ENCODE measurements around the gene MICA.
"Not testable (repeated sequence)": the region's sequence is repeated elsewhere in the genome, so short reads cannot be mapped to it uniquely, and the experiment has no call there.

The MICA gene

DNA sequence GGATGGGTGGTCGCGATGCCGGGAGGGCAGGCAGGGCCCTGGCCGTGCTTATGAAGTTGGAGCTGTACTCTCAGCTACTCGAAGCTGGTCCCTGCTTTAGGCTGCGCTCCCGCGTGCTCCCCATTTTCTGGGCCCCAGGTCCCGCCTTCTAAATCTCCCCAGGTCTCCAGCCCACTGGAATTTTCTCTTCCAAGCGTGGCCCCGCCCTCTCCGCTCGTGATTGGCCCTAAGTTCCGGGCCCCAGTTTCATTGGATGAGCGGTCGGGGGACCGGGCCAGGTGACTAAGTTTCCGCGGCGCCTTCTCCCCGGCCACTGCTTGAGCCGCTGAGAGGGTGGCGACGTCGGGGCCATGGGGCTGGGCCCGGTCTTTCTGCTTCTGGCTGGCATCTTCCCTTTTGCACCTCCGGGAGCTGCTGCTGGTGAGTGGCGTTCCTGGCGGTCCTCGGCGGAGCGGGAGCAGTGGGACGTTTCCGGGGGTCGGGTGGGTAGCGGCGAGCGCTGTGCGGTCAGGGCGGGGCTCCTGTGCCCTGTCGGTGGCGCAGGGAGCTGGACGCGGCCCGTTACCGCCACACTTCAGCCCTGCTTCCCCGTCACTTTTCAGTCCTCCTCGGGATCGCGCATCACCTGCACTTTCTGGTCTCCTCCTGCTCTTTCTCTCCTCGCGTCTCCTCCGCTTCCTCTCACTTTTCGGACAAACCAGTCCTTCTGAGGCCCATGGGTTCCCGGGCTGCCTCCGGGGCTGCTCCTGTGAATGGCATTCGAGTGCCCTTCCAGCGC is at the start of gene MICA:
Gene MICA, plus strand, starts transcription at position 313 of the 778 bp plus-strand sequence. Its CDS starts 38 bp downstream, at position 351.
- peak; percentile 25 to 45 (median 36) for DNase-seq

DNA sequence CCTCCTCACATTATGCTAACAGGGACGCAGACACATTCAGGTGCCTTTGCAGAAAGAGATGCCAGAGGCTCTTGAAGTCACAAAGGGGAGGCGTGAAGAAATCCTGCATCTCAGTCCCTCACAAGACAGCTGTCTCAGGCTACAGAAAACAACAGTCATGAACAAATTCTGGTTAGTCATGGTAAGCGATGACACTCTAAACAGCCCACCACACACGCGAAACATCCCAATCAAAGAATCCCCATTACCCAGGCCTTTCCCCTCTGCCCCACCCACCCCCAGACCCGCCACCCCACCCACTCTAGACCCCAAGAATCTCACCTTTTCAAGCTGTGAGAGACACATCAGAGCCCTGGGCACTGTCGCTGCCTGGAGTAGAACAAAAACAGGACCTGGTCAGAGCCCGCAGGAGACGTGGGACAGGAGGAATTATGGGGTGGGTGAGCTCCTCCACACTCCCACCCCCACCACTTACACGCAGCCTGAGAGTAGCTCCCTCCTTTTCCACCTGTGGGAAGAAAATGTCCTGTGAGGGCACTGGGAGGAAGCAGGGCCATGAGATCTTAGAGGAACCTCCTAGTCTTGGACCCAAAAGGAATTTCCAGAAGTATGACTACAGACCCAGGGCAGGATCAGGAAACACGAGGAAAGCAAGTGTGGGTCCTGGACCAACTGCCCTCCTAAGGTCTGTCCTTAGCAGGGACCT is 49.1 kb upstream of the MICA start:
- no peak for DNase-seq

DNA sequence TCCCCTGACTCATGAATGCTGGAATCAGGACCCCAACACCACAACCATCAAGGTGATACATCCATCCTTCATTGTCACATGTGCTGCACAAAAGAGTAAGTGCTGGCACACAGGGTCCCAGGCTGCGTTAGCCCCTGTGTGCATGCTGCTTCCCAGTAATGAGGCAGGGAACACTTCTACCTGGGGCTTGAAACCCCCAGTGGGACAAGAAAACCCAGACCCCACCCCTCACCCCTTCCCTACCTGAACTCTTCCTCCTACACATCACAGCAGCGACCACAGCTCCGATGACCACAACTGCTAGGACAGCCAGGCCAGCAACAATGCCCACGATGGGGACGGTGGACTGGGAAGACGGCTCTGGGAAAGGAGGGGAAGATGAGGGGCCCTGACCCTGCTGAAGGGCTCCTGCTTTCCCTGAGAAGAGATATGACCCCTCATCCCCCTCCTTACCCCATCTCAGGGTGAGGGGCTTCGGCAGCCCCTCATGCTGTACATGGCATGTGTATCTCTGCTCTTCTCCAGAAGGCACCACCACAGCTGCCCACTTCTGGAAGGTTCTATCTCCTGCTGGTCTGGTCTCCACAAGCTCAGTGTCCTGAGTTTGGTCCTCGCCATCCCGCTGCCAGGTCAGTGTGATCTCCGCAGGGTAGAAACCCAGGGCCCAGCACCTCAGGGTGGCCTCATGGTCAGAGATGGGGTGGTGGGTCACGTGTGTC is 48.4 kb upstream of the MICA start:
- no peak for DNase-seq

DNA sequence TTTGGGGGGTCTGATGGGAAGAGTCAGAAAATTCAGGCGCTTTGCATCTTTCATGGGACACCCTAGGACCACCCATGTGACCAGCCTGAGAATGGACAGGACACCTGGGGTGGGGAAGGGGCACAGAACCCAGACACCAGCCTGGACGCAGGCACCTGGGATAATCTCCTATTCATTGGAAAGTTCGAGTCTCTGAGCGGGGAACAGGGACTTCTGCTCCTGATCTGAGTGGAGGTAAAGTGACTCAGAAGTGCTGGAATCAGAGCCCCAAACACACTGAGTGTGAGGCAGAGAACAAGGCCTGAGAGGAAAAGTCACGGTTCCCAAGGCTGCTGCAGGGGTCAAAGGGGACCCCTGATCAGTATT is 47.8 kb upstream of the MICA start:
- DNase-seq: no peak

DNA sequence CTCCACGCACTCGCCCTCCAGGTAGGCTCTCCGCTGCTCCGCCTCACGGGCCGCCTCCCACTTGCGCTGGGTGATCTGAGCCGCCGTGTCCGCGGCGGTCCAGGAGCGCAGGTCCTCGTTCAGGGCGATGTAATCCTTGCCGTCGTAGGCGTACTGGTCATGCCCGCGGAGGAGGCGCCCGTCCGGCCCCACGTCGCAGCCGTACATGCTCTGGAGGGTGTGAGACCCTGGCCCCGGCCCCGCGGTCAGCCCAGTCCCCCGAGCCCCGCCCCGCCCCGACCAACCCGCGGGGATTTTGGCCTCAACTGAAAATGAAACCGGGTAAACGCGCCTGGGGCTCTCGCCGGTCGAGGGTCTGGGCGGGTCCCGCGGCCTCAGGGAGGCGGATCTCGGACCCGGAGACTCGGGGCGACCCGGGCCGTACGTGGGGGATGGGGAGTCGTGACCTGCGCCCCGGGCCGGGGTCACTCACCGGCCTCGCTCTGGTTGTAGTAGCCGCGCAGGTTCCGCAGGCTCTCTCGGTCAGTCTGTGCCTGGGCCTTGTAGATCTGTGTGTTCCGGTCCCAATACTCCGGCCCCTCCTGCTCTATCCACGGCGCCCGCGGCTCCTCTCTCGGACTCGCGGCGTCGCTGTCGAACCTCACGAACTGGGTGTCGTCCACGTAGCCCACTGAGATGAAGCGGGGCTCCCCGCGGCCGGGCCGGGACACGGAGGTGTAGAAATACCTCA is 47.0 kb upstream of the MICA start:
- DNase-seq: peak in 1 of 4 experiments; percentile 28

DNA sequence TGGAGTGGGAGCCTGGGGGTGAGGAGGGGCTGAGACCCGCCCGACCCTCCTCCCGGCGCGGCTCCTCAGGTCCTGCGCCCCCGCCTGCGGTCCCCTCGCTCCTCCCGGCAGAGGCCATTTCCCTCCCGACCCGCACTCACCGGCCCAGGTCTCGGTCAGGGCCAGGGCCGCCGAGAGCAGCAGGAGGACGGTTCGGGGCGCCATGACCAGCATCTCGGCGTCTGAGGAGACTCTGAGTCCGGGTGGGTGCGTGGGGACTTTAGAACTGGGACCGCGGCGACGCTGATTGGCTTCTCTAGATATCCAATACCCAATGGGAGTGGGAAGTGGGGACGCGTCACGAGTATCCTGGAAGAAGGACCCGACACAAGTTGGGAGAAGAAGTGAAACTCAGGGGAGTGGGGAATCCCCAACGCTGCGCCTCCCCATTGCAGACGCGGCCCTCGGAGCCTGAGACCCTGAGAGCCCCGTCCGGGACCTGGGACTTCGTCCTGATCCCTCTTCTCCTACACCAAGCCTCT is 46.4 kb upstream of the MICA start, which contains the start of gene HLA-B:
Gene HLA-B, minus strand, starts transcription at position 234 of the 521 bp plus-strand sequence. Its CDS starts 21 bp downstream, at position 213.
- DNase-seq: peak; percentile 68 to 75 (median 69)

DNA sequence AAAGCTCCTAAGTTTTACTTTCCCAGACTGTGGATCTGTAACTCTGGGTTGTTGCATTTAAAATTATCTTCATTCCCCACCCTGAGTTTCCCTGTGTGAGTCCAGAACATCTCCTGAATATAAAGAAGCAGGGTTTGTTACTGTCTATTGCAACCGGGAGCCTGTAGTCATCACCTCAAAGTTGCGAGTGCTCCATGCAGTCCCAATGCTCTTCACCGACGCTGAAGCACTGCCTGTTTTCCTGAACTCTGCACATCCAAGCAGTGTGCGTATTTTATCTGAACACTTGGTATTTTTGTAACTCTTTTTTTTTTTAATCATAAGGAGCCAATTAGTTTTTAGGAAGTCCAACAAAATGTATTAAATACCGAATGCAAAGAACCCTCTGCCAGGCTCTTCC is 45.5 kb upstream of the MICA start:
- DNase-seq: no peak

DNA sequence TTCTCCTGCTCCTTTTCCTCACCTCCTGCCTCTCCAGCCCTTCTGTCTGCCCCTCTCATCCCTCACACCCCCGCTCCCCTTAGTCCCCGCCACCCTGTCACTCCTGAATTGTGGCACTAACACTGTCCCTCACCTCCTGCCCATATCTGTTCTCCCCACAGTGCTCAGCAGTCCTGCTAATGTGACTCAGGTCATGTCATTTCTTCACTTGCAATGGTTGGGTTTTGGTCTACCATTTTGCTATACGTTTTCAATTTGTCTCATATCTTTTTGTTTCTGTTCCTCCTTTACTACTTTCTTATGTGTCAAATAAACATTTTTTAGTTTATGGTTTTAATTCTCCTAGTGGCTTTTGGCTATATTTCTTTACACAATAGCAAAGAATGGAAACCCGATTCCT is 45.1 kb upstream of the MICA start:
- DNase-seq: no peak

DNA sequence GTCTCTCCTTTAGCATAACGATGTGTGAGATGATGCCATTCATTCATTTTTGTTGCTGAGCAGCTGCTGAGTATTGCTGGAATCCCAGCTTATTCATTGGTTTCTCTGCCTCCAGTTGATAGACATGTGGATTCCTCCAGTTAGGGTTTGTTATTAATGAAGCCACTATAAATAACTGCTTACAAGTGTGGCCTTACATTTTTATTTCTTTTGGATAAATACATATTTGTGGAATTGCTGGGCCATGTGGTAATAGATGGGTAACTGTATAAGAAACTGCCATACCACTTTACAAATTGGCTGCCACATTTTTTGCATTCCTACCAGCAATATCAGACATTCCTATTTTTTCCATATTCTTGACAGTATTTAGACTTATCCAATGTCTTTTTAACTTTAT is 43.8 kb upstream of the MICA start:
- DNase-seq: no peak

DNA sequence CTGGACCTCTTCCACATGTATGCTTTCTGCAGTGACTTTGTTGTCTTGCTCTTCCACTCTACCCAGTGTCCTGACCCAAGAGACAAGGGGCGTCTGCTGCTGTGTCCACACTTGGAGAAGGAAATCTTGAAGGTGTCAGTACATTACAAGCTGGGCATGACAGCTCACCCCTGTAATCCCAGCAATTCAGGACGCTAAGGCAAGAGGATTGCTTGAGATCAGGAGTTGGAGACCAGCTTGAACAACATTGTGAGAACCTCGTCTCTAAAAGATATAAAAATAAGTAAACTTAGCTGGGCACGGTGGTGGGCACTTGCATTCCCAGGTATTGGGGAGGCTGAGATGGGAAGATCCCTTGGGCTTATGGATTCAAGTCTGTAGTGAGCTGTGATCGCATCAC is 40.6 kb upstream of the MICA start:
- DNase-seq: no peak

DNA sequence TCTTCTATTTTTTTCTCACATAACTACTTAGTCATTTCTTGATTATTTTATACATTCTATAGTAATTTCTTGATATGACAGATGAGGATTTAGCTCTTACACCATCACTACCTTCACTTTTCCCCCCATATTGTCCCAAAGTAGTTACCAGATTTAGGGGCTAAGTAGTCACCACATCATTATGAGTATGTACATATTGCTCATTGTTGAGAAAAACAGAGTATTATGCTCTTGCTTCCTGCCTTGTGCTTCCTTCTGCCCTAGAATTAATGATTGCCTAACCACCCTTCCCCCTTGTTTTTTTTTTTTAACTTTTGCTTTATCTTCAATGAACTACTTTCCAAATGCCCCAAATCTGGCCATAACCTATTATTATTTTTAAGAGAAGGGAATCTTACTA is 39.6 kb upstream of the MICA start:
- no peak for DNase-seq

DNA sequence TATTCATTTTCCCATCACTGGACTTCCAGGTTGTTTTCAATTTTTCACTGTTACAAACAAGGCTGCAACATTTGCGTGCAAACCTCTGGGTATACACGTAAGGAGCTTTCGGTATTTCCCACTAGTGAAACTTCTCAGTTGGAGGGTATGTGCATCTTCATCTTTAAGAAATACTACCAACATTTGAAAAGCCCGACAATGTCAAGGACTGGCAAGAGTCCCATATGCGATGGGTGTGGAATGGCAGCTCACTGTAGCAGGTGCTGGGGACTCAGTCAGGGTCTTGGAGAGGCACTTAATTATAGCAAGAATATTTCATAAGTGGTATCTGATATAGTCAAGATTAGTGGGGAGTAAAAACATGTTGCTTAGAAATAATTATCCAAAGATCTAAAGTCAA is 37.5 kb upstream of the MICA start:
- DNase-seq: no peak

DNA sequence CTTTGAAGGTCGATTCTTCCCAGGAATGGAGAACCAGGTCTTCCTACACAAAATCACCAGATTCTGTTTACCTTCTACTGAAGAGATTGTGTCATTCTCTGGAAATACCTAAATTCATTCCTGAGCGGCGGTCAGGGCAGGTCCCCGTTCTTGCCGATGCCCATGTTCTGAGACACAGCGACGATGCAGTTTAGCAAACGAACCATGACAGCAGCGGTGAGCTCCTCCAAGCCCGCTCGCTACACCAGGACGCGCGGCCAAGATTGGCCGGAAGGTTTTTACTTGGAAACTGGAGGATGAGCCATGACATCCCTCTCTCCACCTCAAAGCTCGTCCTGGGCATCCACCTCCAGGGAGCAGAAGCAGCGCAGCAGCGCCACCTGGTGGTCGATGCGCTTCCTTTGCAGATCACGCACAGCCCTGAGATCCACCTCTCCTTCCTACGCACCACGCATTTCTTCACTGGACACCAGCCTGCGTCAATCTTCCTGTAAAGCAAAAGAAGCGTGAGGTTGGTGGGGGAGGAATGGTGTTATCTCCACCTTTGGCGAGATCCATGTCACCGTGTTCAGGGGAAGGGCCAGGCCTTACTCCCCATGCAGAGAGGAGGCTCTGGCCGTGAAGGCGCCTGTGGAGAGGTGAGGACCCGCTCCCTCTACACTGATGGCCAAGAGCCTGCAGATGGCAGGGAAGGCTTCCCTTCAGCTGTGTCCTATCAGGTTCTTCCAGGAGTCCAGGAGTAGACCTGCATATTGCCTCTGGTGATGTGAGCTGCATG is 36.5 kb upstream of the MICA start:
- DNase-seq: peak; percentile 77 to 86 (median 80)

DNA sequence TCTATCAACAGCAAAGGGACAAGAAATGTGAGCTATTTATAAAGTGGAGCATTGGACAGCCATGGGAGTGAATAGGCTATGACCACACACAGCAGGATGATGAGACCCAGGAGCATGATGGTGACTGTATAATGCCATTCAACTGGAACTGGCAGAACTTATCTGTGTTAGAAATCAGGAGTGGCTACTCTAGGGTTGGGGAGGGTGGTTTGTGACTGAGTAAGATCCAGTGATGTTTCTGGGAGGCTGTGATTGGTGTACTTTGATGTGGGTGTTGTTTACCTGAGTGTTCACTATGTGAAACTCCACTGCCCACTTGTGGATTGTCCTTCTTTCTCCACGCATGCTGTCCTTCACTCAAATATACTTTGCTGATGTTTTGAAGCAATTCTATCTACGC is 34.9 kb upstream of the MICA start:
- DNase-seq: no peak

DNA sequence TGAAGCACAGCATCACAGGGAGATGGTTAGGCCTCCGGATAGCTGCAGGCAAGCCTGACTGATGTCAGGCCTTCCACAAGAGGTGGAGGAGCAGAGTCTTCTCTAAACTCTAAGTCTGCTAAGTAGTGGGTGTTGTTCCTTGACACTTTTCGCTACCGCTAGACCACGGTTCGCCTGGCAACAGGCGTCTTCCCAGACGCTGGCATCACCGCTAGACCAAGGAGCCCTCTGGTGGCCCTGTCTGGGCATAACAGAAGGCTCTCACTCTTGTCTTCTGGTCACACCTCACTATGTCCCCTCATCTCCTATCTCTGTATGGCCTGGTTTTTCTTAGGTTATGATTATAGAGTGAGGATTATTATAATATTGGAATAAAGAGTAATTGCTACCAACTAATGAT is 29.3 kb upstream of the MICA start:
- DNase-seq: not testable (repeated sequence)

DNA sequence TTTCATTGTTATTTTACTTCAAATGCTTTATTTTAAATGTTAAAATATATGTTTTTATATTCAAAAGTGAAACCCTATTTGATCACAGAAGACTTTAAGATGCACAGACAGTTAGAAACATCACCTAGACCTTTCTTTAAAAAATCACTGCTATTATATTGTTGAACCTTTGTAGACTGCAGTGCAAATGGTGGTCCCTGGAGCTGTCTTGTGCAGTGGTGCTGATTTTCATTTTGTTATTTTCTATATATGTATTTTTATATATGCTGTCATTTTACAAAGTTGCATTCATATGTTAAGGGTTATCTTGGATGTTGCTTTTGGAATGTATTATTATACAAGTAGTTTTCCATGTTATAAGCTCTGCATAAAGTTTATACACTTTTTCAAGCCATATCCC is 27.7 kb upstream of the MICA start:
- DNase-seq: no peak

DNA sequence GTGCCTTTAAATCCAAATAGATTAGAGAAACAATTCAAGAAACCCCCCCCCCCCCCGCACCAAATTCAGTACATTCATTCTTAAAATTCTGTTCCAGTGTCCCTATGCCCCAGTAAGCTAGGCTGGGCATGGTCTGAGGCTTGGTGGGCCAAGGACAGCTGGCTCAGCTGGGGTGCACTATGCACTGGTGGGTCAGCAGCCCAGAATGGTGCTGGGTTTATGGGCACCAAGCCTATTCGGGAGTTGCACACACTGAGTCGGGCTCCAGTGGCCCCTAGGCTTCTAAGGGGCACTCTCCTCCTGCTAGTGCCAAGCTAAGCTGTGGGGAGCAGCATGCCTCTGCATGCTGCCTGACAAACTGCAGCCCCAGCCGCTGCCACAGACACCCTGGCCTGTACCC is 26.4 kb upstream of the MICA start:
- DNase-seq: no peak

DNA sequence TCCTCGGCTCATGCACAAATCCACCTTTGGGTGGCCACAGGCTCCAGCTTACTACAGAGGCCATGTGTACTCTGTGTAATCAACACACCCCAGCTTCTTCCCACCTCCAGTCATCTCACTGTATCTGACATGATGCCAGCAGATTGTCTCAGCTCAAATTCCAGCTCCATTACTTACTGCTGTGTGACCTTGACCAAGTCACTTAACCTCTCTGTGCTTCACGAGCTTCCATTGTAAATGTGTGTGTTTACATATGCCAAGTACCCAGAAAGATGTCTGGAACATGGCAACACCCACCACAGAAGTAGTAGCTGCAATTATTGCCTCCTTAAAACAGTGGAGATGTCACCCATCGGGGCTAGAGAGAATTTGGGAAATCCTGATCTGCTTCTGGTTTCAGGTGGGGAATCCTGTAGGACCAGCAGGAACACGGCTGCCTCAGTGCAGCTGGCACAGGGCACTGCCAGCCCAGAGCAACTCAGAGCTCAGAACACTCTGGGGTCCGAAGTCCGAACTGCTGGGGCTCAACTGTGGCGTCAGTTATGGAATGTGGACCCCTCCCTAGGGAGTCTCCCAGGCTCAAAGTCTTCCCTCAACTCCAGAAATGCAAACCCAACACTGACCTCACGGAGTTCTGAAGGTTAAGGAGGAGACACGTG is 25.2 kb upstream of the MICA start:
- no peak for DNase-seq

DNA sequence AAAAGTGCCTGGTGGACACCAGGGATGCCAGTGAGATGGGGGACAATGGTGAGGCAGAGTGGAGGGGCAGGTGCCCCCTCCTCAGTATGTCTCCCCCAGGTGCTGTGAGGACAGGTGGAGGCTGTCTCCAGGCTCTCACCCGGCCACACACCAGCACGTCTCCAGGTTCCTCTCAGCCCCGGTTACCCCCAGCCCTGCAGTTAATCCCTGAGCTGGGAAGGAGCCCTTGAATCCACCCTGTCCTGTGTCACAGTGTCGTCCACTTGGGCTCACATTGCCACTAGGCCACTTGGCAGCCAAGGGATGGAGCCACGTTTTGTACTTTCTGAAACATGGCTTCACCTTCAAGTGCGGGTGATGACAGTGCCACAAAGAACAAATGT is 24.7 kb upstream of the MICA start:
- DNase-seq: no peak

DNA sequence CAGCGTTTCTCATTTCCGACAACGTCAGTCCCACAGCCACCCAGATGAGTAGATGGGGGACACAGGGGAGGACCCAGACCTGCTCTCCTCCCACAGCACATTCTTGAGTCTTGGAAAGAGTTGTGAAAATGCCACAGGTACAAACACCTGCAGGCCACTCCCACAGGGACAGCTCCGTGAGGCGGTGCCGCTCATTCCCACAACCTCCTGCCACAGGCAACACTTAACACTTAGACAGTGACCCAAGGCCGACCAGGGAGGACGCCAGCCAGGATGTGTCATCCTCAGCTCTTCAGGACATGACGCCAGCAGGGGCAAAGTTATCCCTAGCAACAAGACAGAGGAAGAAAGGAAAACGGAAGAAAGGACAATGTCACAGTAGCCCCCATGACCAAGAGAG is 23.5 kb upstream of the MICA start:
- DNase-seq: no peak

DNA sequence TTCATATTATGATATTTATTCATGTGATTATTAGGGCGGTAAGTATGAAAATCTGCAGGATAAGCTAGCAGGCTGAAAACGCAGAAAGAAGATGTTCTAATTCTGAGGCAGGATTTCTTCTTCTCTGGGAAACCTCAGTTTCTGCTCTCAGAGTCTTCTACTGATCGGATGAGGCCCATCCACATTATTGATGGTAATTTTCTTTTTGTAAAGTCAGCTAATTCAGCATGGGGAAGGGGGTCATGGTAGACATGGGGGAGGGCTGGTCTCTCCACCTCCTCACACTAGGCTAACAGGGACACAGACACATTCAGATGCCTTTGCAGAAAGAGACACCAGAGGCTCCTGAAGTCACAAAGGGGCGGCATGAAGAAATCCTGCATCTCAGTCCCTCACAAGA is 21.7 kb upstream of the MICA start:
- DNase-seq: no peak

DNA sequence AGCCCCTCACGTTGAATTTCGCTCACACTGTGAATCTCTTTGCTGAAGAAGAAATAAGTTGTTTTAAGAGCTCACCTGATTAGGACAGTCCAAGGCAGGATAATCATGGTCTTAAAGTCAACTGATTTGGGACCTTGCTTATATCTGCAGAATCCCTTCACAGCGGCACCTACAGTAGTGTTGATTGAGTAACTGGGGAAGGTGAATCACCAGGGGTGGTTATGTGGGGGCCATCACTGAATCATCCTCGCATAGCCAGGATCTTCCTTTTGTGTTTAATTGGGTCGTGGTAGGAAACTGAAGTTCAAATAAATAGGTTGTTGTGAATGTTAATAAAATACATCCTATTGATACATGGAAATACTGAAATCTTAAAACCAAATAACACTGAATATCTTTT is 20.2 kb upstream of the MICA start:
- DNase-seq: no peak

Measured in activated CD4-positive, CD25-positive, alpha-beta regulatory T cell (primary cell).